ENCODE measurements around the gene KBTBD13. TPM values are rescaled to one million over a fixed set of nuclear protein-coding genes. Genes with fewer than 3 reads are reported as not detected.

KBTBD13 gene
- total RNA-seq, 1 donor from 2014 or later: not detected

DNA sequence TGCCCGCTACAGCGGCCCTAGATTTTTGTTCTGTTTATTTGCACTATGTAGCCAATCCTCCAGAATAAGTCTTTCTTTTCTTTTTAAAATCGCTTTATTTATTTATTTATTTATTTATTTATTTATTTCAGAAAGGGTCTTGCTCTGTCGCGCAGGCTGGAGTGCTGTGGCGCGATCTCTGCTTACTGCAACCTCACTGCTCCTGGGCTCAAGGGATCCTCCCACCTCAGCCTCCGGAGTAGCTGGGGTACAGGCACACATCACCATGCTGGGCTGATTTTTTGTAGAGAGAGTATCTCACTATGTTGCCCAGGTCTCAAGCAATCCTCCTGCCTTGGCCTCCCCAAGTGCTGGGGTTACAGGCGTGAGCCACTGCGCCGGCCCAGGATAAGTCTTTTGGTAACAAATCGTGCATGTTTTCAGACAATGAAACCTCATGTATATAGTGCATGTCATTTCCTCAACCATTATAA is 46.8 kb upstream of the KBTBD13 start:
- no peak for TF ChIP-seq CTCF (conservative IDR thresholded peaks at IDR 0.05)
- Mint-ChIP-seq H3K36me3 (peaks cover 9% of the 10 kb centered on the region), H3K27me3 (peaks cover 5% of the 10 kb centered on the region), H3K9me3 (no peaks in the 10 kb centered on the region), H3K4me1 (ENCODE audit: unreplicated experiment) (peaks cover 35% of the 10 kb centered on the region), H3K4me3 (peak overlapping the region; percentile 69), H3K27ac (no peak overlapping the region)
- no peak for DNase-seq (ENCODE audit: extremely low spot score, unreplicated experiment)

DNA sequence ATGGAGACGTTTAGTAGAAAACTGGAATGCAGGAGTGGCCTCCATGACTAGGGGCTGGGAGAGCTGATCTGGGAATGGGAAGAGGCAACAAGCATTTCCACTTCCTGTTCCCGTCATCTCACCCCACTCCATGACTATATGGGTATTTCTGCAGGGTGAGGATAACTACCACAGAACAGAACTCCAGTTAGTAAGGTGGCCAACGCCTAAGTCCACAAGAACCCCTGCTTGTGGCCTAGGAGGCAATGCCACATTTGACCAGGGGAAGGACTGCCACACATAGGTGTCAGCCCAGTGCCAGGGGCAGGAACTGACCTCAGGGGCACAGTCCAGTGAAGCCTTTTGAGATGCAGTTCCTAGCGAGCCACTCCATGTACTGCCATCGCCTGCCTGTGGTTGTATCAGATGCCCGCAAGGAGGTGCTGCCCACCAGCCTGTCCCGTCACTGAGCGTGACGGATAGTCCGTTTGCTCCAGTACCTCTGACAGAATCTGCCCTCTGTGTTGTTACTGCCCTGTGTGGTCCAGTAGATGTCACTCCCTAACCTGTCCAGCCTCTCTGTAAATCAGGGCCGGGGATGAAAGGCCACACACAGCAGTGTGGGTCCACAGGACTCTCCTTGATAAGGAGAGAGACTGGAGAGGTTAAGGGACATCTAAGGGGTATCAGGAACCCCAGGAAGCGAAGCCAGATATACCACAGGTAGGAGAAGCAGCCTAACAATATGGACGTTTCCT is 43.6 kb upstream of the KBTBD13 start:
- DNase-seq (ENCODE audit: extremely low spot score, unreplicated experiment): no peak
- H3K27me3 Mint-ChIP-seq: peaks cover 5% of the 10 kb centered on the region
- H3K36me3 Mint-ChIP-seq: no peaks in the 10 kb centered on the region
- H3K9me3 Mint-ChIP-seq: no peaks in the 10 kb centered on the region
- H3K4me3 Mint-ChIP-seq: peak overlapping the region; percentile 27
- H3K27ac Mint-ChIP-seq: no peak overlapping the region
- peak; percentile 80 for TF ChIP-seq CTCF (conservative IDR thresholded peaks at IDR 0.05)
- peaks cover 44% of the 10 kb centered on the region for H3K4me1 Mint-ChIP-seq (ENCODE audit: unreplicated experiment)

GRCh38 chr15:65033659-65034269 is 42.8 kb upstream of the KBTBD13 start:
- no peaks in the 10 kb centered on the region for H3K9me3 Mint-ChIP-seq
- DNase-seq (ENCODE audit: extremely low spot score, unreplicated experiment): no peak
- peak; percentile 61 for TF ChIP-seq CTCF (conservative IDR thresholded peaks at IDR 0.05)
- H3K36me3 Mint-ChIP-seq: no peaks in the 10 kb centered on the region
- H3K27ac Mint-ChIP-seq: no peak overlapping the region
- H3K27me3 Mint-ChIP-seq: peaks cover 5% of the 10 kb centered on the region
- peaks cover 41% of the 10 kb centered on the region for H3K4me1 Mint-ChIP-seq (ENCODE audit: unreplicated experiment)
- H3K4me3 Mint-ChIP-seq: no peak overlapping the region

DNA sequence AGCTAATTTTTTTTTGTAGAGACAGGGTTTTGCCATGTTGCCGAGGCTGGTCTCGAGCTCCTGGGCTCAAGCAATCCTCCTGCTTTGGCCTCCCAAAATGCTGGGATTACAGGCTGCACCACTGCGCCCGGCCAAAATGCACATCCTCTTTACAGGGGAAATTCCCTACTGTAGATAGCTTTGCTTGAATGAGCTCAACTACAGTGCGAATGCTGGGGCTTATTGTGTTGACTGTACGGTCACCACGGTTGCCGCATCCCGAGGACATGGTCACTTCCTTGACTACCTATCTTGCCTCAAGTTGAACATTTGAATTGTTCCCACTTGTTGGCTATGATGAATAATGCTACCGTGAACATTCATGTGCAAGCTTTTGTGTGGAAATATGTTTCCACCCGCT is 41.8 kb upstream of the KBTBD13 start:
- H3K4me1 Mint-ChIP-seq (ENCODE audit: unreplicated experiment): peaks cover 48% of the 10 kb centered on the region
- H3K9me3 Mint-ChIP-seq: no peaks in the 10 kb centered on the region
- peaks cover 5% of the 10 kb centered on the region for H3K27me3 Mint-ChIP-seq
- no peaks in the 10 kb centered on the region for H3K36me3 Mint-ChIP-seq
- no peak overlapping the region for H3K27ac Mint-ChIP-seq
- DNase-seq (ENCODE audit: extremely low spot score, unreplicated experiment): no peak
- H3K4me3 Mint-ChIP-seq: no peak overlapping the region
- no peak for TF ChIP-seq CTCF (conservative IDR thresholded peaks at IDR 0.05)

GRCh38 chr15:65037309-65037708 is 39.2 kb upstream of the KBTBD13 start:
- peaks cover 37% of the 10 kb centered on the region for H3K4me1 Mint-ChIP-seq (ENCODE audit: unreplicated experiment)
- no peak overlapping the region for H3K27ac Mint-ChIP-seq
- H3K36me3 Mint-ChIP-seq: no peaks in the 10 kb centered on the region
- H3K9me3 Mint-ChIP-seq: no peaks in the 10 kb centered on the region
- TF ChIP-seq CTCF (conservative IDR thresholded peaks at IDR 0.05): no peak
- no peak for DNase-seq (ENCODE audit: extremely low spot score, unreplicated experiment)
- no peaks in the 10 kb centered on the region for H3K27me3 Mint-ChIP-seq
- no peak overlapping the region for H3K4me3 Mint-ChIP-seq

All from type B pancreatic cell (in vitro differentiated cells).